Tibial nerve (tissue), 4 donors: ENCODE measurements around the gene PNPLA7.
"Not testable (repeated sequence)": the region's sequence is repeated elsewhere in the genome, so short reads cannot be mapped to it uniquely, and the experiment has no call there.

Source experiments
- CTCF ChIP-seq, 5 experiments: fragments of 200-600 bp in 3 of 5; fragments of 450-650 bp in 2 of 5; sonication (generic) in 3 of 5; IDR thresholded peaks; one replicate each; pipeline ENCODE4 v1.5.1; 2016 to 2019; ENCODE audit warnings: antibody characterized with exemption in 5 of 5, mild to moderate bottlenecking in 3 of 5, moderate library complexity in 2 of 5
- EP300 ChIP-seq, 2 donors: sonication (generic); formaldehyde crosslinking; IDR thresholded peaks; one replicate each; pipeline ENCODE4 v1.6.1; 2017; ENCODE audit warnings: antibody characterized with exemption in 2 of 2, mild to moderate bottlenecking in 1 of 2
- POLR2A ChIP-seq, 2 donors: fragments of 450-650 bp; IDR thresholded peaks; one replicate each; pipeline ENCODE4 v1.6.1; 2017; ENCODE audit warnings: antibody characterized with exemption in 2 of 2, mild to moderate bottlenecking in 2 of 2, moderate library complexity in 2 of 2

DNA sequence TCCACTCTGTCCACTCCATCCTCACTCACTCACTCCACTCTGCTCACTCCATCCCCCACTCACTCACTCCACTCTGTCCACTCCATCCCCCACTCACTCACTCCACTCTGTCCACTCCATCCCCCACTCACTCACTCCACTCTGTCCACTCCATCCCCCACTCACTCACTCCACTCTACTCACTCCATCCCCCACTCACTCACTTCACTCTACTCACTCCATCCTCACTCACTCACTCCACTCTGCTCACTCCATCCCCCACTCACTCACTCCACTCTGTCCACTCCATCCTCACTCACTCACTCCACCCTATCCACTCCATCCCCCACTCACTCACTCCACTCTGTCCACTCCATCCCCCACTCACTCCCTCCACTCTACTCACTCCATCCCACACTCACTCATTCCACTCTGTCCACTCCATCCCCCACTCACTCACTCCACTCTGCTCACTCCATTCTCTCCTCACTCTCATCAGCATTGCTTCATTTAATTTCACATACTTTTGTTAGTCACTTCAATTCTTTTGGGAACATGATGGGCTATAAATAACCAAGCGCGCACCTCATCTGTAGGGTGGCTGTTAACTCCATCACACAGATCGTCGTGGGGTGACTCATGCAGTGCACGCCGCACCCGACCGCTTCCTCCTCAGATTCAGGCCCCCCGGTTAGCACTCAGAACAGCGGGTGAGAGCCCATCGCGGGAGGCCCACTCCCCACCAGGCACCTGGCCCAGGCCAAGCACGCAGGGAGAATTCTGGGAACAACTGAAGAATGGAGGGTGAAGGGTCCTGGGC is 31.3 kb downstream of the PNPLA7 start:
- not testable (repeated sequence) for TF ChIP-seq POLR2A, CTCF, EP300 (IDR thresholded peaks at IDR 0.05)
